KMS-11 (cell line): Measurements from ENCODE around the gene KCNN3.

Experiments used
- H2AFZ ChIP-seq: fragments of 200-600 bp; sonication (generic); 2 replicates; pipeline ENCODE4 v1.6.1; 2016; ENCODE audit warnings: antibody characterized with exemption, mixed run types, low read depth
- H3K27ac ChIP-seq: fragments of 200-600 bp; sonication (generic); 2 replicates; pipeline ENCODE4 v1.6.1; 2016; ENCODE audit warnings: mild to moderate bottlenecking, mixed run types
- H3K27me3 ChIP-seq: fragments of 200-600 bp; sonication (generic); 2 replicates; pipeline ENCODE4 v1.6.1; 2017; ENCODE audit warnings: mild to moderate bottlenecking, low read depth, mixed run types, moderate library complexity; ENCODE audit not compliant: insufficient read depth
- H3K36me3 ChIP-seq: fragments of 200-600 bp; sonication (generic); 2 replicates; pipeline ENCODE4 v1.6.1; 2017; ENCODE audit warnings: mild to moderate bottlenecking, mixed run types; ENCODE audit not compliant: insufficient read depth
- H3K4me1 ChIP-seq: fragments of 200-600 bp; sonication (generic); 2 replicates; pipeline ENCODE4 v1.6.1; 2016; ENCODE audit warnings: mild to moderate bottlenecking, low read depth, mixed run types; ENCODE audit not compliant: poor library complexity, severe bottlenecking
- H3K4me2 ChIP-seq: fragments of 200-600 bp; sonication (generic); 2 replicates; pipeline ENCODE4 v1.7.0; 2016; ENCODE audit warnings: mild to moderate bottlenecking, mixed run types
- H3K4me3 ChIP-seq: fragments of 200-600 bp; sonication (generic); IDR thresholded peaks from 2 replicates; pipeline ENCODE4 v1.6.1; 2017; ENCODE audit warnings: low read depth, low read length, mixed read lengths; ENCODE audit not compliant: insufficient read depth
- H3K79me2 ChIP-seq: fragments of 200-600 bp; sonication (generic); 2 replicates; pipeline ENCODE4 v1.6.1; 2016; ENCODE audit warnings: low read depth, mixed run types; ENCODE audit not compliant: insufficient read depth
- H3K9ac ChIP-seq: fragments of 200-600 bp; sonication (generic); 2 replicates; pipeline ENCODE4 v1.6.1; 2016; ENCODE audit warnings: mild to moderate bottlenecking, mixed run types
- H4K20me1 ChIP-seq: fragments of 200-600 bp; sonication (generic); 2 replicates; pipeline ENCODE4 v1.6.1; 2016; ENCODE audit warnings: mild to moderate bottlenecking, mixed run types; ENCODE audit not compliant: insufficient read depth
- TF ChIP-seq, protein P1 (sequence below): fragments of 200-600 bp; sonication (generic); conservative IDR thresholded peaks from 2 replicates; pipeline ENCODE4 v1.6.1; 2017; ENCODE audit warnings: low read depth, mild to moderate bottlenecking, antibody characterized with exemption, low read length, moderate library complexity, mixed read lengths

The KCNN3 gene

DNA sequence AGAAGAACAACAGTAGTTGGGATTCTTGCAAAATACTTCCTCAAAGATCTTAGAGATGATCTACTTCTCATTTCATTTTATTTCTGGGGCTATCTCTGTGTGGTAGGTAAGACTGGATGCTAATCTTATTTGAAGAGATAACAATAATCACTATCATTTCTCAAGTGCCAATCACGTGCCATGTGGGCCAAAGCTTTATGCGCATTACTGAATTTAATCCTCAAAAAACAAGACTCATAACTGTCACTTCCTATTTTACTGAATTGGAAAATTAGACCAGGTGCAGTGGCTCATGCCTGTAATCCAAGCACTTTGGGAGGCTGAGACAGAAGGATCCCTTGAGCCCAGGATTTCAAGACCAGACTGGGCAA is 121.7 kb downstream of the KCNN3 start:
- Histone ChIP-seq H3K4me2 (peak overlapping the region; percentile 71), H2AFZ (no peak overlapping the region), H3K9ac (no peak overlapping the region)

DNA sequence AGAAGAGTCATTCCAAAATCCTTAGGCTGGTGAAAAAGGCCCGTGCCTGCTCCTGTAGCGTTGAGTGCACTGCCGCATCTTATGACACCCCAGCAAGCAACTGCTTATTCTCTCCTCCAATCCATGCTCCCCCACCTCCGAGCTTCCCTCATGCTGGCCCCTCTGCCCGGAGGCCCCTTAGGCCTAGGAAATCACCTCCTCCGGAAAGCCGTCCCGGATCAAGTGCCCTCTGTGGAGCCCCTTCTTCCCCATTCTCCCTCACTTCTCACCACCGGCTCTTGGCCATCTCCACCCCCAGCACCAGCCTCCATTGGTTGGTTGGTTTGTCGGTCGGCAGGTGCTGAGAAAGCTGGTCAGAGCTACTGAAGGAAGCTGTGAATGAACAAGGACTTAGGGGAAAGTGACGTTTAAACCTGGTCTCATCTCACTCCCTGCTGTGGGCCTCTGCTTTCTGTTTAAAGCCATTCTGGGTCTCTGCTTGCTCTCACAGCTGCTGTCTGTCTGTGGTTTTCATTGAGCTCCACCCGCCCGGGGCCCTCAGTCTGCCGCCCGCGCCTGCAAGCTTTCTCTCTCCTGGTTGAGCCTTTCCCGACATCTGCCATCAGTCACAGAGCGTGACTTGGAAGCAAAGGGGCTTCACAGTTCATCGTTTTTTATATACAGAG is 122.2 kb downstream of the KCNN3 start:
- Histone ChIP-seq H3K27ac (no peak overlapping the region), H3K4me1 (peaks cover 96% of the 10 kb centered on the region), H3K27me3 (peaks cover 75% of the 10 kb centered on the region), H3K36me3 (no peaks in the 10 kb centered on the region), H4K20me1 (0 out of 2 replicates have a peak, but pooled peaks cover 9% of the 10 kb centered on the region), H3K4me3 (peak overlapping the region; percentile 63), H3K4me2 (peak overlapping the region; percentile 71), H2AFZ (peak overlapping the region; percentile 11; the same call in 1 of the 2 replicates), H3K9ac (no peak overlapping the region), H3K79me2 (no peaks in the 10 kb centered on the region)
- TF ChIP-seq, protein P1, sequence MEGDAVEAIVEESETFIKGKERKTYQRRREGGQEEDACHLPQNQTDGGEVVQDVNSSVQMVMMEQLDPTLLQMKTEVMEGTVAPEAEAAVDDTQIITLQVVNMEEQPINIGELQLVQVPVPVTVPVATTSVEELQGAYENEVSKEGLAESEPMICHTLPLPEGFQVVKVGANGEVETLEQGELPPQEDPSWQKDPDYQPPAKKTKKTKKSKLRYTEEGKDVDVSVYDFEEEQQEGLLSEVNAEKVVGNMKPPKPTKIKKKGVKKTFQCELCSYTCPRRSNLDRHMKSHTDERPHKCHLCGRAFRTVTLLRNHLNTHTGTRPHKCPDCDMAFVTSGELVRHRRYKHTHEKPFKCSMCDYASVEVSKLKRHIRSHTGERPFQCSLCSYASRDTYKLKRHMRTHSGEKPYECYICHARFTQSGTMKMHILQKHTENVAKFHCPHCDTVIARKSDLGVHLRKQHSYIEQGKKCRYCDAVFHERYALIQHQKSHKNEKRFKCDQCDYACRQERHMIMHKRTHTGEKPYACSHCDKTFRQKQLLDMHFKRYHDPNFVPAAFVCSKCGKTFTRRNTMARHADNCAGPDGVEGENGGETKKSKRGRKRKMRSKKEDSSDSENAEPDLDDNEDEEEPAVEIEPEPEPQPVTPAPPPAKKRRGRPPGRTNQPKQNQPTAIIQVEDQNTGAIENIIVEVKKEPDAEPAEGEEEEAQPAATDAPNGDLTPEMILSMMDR: no peak

More for the DNA sequence above, 121.7 kb downstream of the KCNN3 start:
- Histone ChIP-seq H3K4me3 (peak overlapping the region; percentile 63), H3K36me3 (no peaks in the 10 kb centered on the region), H4K20me1 (0 out of 2 replicates have a peak, but pooled peaks cover 9% of the 10 kb centered on the region), H3K27me3 (peaks cover 70% of the 10 kb centered on the region), H3K79me2 (no peaks in the 10 kb centered on the region), H3K27ac (no peak overlapping the region), H3K4me1 (peaks cover 100% of the 10 kb centered on the region)
- TF ChIP-seq, protein P1: no peak

DNA sequence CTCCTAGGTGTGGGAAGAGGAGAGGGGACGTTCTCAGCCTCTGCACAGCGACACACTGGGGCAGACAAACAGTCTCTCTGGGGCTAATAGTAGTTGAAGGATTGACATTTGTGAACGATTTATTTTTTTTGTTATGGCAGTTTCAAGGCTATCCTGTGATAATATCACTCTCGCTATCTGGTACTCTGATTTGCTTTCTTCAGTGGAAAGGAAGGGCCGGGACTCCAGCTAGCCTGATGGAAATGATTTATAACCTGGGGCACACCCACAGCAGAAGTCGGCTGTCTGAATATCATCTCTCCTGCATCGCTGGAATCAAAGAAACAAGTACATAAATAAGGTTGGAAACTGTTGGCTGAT is 122.7 kb downstream of the KCNN3 start:
- H2AFZ ChIP-seq: no peak overlapping the region
- H3K4me1 ChIP-seq: peaks cover 91% of the 10 kb centered on the region
- no peaks in the 10 kb centered on the region for H3K36me3 ChIP-seq
- H3K79me2 ChIP-seq: no peaks in the 10 kb centered on the region
- H3K27me3 ChIP-seq: peaks cover 80% of the 10 kb centered on the region
- peak overlapping the region; percentile 34 for H3K4me3 ChIP-seq
- H3K9ac ChIP-seq: no peak overlapping the region
- H3K4me2 ChIP-seq: peak overlapping the region; percentile 71
- no peak overlapping the region for H3K27ac ChIP-seq
- TF ChIP-seq, protein P1: no peak
- H4K20me1 ChIP-seq: 0 out of 2 replicates have a peak, but pooled peaks cover 9% of the 10 kb centered on the region

DNA sequence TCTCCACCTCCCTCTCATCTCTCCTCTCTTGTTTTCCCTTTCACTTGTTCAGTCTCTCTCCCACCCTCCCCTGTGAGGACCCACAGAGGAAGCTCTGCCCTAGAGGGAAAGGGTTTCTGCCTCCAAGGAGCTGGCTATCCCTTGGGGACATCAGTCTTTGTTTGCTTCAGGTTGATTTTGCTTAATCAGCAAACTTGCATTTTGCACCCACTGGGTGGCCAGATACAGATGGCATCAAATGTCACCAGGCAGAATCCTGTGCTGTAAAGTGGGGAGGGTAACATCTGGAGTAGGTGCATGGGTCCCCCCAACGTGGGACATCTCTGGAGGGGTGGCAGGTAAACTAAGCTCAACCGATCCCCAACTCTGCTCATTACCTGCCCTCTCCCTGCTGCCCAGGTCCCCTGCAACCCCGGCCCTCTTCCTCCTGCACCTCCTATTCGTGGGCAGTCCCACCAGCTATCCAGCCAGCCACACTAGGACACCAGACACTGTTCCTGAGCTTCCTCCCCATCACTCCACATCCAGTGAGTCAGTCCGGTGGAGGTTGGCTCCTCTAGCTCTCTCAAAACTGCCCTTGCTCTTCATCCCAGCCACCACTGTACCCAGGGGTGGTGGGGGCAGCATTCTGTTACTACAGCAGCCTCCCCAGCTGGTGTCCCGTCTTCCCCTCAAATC is 123.3 kb downstream of the KCNN3 start:
- peaks cover 85% of the 10 kb centered on the region for H3K4me1 ChIP-seq
- H3K9ac ChIP-seq: no peak overlapping the region
- TF ChIP-seq, protein P1: no peak
- H4K20me1 ChIP-seq: 0 out of 2 replicates have a peak, but pooled peaks cover 9% of the 10 kb centered on the region
- peak overlapping the region; percentile 71 for H3K4me2 ChIP-seq
- peaks cover 86% of the 10 kb centered on the region for H3K27me3 ChIP-seq
- H2AFZ ChIP-seq: no peak overlapping the region
- H3K79me2 ChIP-seq: no peaks in the 10 kb centered on the region
- no peak overlapping the region for H3K4me3 ChIP-seq
- no peak overlapping the region for H3K27ac ChIP-seq
- H3K36me3 ChIP-seq: no peaks in the 10 kb centered on the region
